M059J (cell line): Measurements from ENCODE around the gene MAPKAPK2. TPM values are rescaled to one million over a fixed set of nuclear protein-coding genes. Genes with fewer than 3 reads are reported as not detected.
"Not testable (repeated sequence)": the region's sequence is repeated elsewhere in the genome, so short reads cannot be mapped to it uniquely, and the experiment has no call there.

Experiments
- DNase-seq: peaks from one replicate; pipeline ENCODE4 v3.0.0-alpha.2; 2012; ENCODE audit warnings: low read depth
- total RNA-seq: library from RNA; depleted of rRNA; stranded (reverse); fragments of >200 nt; shearing (Covaris generic); gene quantifications from 2 replicates; pipeline ENCODE4 v1.2.3, GENCODE V29; 2014; rRNA removed

The MAPKAPK2 gene
- total RNA-seq, 1 experiment from 2014 or later, result 55.8 TPM

- DNase-seq, result no peak
These were observed 89.4 kb downstream of the MAPKAPK2 start for GRCh38 chr1:206774093-206774492.

GRCh38 chr1:206776229-206776628, 91.5 kb downstream of the MAPKAPK2 start:
- DNase-seq, result no peak

GRCh38 chr1:206778031-206778430, 93.3 kb downstream of the MAPKAPK2 start:
- no peak for DNase-seq

- DNase-seq, result not testable (repeated sequence)
These were observed 94.2 kb downstream of the MAPKAPK2 start for GRCh38 chr1:206778911-206779310.

- no peak for DNase-seq
These were observed 94.9 kb downstream of the MAPKAPK2 start for GRCh38 chr1:206779638-206780037.

GRCh38 chr1:206782448-206782847, 97.7 kb downstream of the MAPKAPK2 start:
- no peak for DNase-seq

GRCh38 chr1:206783506-206783905, 98.8 kb downstream of the MAPKAPK2 start:
- no peak for DNase-seq

Other genes with a start within 250 kb of the MAPKAPK2 start
- 7.6 and 12.2 TPM in 2 replicates for gene IKBKE, start 214.4 kb upstream of the MAPKAPK2 start, total RNA-seq
- gene RASSF5, start 177.4 kb upstream of the MAPKAPK2 start, total RNA-seq, result 1.6 and 4.1 TPM in 2 replicates
- gene EIF2D, start 72.4 kb upstream of the MAPKAPK2 start, total RNA-seq, result 34.7 and 39.0 TPM in 2 replicates
- 21.9 and 22.3 TPM in 2 replicates for gene DYRK3, start 49.4 kb upstream of the MAPKAPK2 start, total RNA-seq
- not detected in 2 replicates for gene IL19, start 85.9 kb downstream of the MAPKAPK2 start, total RNA-seq
- not detected in 2 replicates for gene IL10, start 87.6 kb downstream of the MAPKAPK2 start, total RNA-seq
- gene IL20, start 180.7 kb downstream of the MAPKAPK2 start, total RNA-seq, result not detected in 2 replicates
- gene IL24, start 212.5 kb downstream of the MAPKAPK2 start, total RNA-seq, result 1.3 and 1.8 TPM in 2 replicates
- gene FCMR, start 237.0 kb downstream of the MAPKAPK2 start, total RNA-seq, result 0.34 and 3.5 TPM in 2 replicates